HG03280 (cell line): ENCODE results near the gene NFIX.

Source experiments
- ATAC-seq: cut with Tn5 transposase; IDR thresholded peaks from one replicate; pipeline ENCODE4 v1.9.1; 2021; ENCODE audit warnings: mild to moderate bottlenecking, moderate library complexity; ENCODE audit not compliant: unreplicated experiment

NFIX gene

DNA sequence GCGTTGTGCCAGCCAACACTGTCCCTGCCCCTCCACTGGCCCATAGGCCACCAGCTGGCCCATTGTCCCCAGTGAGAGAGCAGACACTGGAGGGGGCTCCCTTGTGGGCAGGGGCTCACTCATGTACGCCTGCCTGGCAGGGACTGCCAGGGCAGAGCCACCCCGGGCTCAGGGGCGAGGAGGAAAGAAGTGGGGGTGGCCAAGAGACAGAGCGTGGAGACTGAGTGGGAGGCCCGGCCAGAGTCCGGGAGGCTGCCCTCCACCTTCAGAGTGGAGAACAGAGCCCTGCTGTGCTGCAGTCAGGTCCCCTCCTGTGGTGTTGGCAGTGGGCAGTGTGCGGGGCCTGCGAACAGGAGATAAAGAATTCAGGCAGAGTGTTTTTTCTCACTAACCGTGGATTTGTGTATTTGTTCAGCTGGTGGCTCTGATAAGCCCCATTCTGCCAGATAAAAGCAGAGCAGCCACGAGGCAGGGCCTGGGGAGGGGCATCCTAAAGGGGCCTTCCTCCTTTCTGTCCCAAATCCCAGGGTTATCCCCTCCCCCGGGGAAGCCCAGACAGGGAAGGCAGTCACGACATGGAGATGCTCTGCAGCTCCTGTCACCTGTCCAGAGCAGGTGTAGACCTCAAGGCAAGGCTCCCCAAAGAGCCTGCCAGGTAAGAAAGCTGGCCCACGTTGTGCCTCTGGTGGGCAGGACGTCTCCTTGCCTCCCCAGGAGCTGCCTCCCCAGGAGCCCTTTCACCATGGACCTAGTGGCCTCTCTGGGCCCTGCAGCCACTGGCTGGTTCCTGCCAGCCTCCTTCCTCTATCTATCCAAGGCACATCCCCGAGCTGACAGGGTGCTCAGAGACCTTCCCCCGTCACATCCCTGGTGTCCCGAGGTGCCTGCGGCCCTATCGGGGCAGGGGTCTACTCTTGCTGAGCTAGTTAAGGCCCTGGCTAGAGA lies 74.4 kb downstream of the NFIX start:
- ATAC-seq, result no peak

DNA sequence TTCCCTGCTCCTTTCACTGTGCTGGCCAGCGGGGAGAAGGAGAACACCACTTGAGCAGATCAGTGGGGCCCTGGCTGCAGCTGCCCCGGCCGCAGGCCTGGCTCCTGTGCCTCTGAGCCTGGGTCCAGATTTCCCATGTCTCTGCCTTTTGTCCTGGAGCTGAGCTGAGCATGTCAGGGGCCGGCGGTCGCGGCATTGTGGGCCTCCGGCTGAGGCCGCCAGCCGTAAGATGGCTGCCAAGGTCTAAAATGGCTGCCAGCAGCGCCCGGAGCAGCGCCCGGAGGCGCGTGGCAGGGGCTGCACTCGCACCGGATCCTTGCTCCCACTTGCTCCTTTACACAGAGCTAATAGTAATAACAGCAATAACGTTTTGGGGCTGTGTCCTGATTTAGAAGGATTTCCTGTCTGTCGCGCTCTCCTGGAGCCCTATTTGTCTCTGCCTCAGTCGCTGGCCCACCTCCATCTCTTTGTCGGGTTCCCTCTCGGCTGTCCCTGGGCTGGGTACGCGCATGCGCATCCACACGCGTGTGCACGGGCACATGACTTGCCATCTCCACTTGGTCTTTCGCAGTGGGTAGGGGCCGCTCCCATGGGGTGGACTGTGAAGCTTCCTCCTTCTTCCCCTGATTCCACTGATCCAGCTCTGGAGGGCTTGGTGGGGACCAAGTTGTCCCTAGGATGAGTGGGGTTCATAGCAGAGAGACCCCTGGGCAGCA lies 75.3 kb downstream of the NFIX start:
- ATAC-seq, result no peak

GRCh38 chr19:13071444-13072187 lies 76.3 kb downstream of the NFIX start:
- ATAC-seq, result no peak

GRCh38 chr19:13072188-13072908 lies 77.1 kb downstream of the NFIX start:
- no peak for ATAC-seq

DNA sequence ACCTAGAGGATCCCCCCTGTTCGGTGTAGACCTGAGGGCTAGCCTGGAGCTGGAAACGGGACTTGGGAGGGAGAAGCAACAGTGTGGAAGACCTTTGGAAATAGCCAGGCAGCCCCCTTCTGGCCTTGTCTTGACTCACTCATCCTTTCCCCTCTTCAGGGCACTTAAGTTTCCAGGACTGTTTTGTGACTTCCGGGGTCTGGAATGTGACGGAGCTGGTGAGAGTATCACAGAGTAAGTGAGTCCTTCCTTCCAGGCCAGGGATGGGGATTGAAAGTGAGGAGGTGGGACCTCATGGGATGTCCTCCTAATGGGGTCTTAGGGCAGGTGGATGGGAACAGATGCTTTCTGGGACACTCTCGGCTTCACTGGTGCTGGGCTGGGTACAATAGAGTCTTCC lies 78.0 kb downstream of the NFIX start:
- ATAC-seq, result no peak

DNA sequence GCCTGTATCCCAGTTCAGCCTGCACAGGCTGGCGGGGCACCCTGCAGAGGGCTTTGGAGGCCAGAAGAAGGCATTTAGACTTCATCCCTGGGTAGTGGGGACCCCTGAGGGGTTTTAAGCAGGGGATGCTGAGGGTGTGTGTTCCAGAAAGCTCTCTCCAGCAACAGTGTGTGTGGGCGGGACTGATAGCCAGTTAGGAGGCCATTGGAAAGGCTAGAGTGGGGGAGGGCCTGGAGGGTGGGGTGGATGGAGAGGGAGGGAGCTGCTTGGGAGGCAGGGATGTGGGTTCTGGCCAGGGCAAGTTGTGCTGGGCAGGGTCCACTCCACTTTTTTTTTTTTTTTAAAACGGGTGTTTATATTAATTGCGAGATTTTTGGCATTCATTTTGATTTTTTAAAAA lies 79.1 kb downstream of the NFIX start:
- no peak for ATAC-seq

- ATAC-seq, result no peak
Observed at GRCh38 chr19:13076320-13076719, 81.0 kb downstream of the NFIX start.

DNA sequence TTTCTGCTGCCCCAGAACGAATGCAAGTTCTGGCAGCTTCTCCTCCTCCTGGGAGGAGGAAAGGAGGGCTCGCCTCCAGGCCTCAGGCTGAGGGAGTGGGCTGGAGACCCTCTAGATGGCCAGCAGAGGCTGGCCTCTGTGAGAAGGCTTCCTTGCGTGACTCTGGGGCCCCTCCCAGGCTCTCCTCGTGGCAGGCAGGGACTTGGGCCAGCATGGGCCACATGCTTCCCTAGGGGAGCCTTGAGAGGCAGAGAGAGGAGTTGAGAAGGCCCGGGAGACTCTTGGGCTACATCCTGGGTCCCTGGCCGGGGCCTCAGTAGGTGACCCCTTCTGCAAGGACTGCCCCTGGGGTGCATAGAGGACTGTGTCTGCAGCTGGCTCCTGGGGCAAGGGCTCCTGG lies 81.5 kb downstream of the NFIX start:
- no peak for ATAC-seq

DNA sequence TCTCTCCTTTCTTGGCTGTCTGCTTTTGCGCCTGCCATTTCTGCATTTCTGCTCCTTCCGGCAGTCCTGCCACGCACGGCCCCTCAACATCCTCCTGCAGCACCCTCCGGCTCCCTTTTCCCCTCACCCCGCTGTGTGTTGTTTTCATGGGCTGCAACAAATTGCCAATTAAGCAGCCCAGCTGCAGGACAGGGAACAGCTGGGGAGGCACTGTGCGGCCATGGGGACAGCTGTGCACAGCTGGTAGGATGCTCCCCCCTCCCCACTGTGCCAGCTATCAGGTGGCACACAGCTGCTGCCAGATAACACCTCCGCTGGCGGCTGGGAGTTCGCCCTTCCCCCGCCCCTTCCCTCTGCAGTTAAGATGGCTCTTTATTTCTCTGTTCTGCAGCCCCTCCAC lies 82.0 kb downstream of the NFIX start:
- ATAC-seq, result no peak

- no peak for ATAC-seq
Observed at GRCh38 chr19:13078381-13078780, 83.1 kb downstream of the NFIX start.

DNA sequence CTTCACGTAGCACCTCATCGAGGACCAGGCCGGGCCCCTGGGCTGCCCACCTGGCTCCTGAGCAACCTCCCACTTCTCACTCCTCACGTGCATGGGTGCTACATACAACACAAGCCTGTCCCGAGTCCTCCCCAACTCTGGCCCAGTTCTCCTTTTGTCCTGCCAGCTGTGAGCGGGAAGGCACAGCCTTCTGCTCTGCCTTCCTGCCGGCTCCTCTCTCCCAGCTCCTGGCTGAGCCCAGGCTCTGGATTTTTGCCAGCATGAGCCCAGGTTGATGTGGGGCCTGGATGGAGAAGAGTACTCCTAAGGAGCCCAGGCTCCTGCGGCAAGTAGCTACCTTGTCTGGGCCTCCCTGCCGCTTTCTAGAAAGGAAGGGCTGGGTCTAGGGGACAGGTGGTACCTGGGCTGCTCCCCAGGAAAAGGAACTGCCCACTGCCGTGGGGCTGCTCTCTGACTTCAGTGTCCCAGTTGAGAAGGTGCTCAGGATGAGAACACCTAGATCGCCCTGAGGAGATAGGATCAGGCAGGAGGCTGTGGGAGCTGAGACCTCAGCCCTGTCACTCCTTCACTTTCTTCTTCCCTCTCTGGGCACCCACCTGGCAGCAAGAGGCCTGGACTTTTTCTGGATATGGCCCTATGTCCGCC lies 83.7 kb downstream of the NFIX start:
- no peak for ATAC-seq

- no peak for ATAC-seq
Observed at GRCh38 chr19:13079542-13079986, 84.3 kb downstream of the NFIX start.

- ATAC-seq, result no peak
Observed at GRCh38 chr19:13082192-13083007, 87.1 kb downstream of the NFIX start.

- ATAC-seq, result no peak
Observed at GRCh38 chr19:13083008-13083404, 87.7 kb downstream of the NFIX start.

- ATAC-seq, result no peak
Observed at GRCh38 chr19:13083627-13084026, 88.4 kb downstream of the NFIX start.

DNA sequence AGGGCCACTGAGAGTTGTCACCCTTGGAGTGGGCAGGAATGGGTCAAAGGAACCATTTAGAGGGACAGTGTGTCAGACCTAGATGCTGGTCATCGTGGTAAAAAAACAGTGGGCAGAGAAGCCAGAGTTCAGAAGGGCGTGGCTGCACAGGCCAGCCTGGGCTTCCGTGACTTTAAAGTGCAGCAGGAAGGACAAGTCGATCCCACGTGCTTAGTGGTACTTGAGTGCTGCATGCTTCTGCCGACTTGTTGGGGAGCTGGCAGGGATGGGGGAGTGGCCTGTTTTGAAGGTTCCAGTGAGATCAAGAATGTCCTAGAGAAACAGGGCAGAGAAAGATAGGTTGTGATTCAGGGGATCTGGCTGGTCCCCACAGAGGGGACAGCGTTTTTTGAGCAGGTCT lies 90.4 kb downstream of the NFIX start:
- ATAC-seq, result no peak

- ATAC-seq, result no peak
Observed at GRCh38 chr19:13086341-13086740, 91.1 kb downstream of the NFIX start.

- no peak for ATAC-seq
Observed at GRCh38 chr19:13087295-13087694, 92.0 kb downstream of the NFIX start.

GRCh38 chr19:13087795-13088537 lies 92.7 kb downstream of the NFIX start:
- ATAC-seq, result no peak
